GM19397 (cell line): ENCODE data around the gene PARD3.

Experiments
- ATAC-seq: cut with Tn5 transposase; IDR thresholded peaks from one replicate; pipeline ENCODE4 v1.9.1; 2021; ENCODE audit warnings: mild to moderate bottlenecking, moderate library complexity; ENCODE audit not compliant: unreplicated experiment

PARD3 gene

GRCh38 chr10:34181553-34182300, 633.4 kb downstream of the PARD3 start:
- no peak for ATAC-seq

GRCh38 chr10:34180749-34181148, 634.3 kb downstream of the PARD3 start:
- no peak for ATAC-seq

- ATAC-seq, result no peak
These were observed 635.8 kb downstream of the PARD3 start for GRCh38 chr10:34179280-34179679.

GRCh38 chr10:34178756-34179155, 636.3 kb downstream of the PARD3 start:
- no peak for ATAC-seq

GRCh38 chr10:34178196-34178595, 636.9 kb downstream of the PARD3 start:
- no peak for ATAC-seq

GRCh38 chr10:34177445-34177844, 637.7 kb downstream of the PARD3 start:
- no peak for ATAC-seq

- no peak for ATAC-seq
These were observed 638.7 kb downstream of the PARD3 start for GRCh38 chr10:34176351-34176750.

- no peak for ATAC-seq
These were observed 640.0 kb downstream of the PARD3 start for GRCh38 chr10:34175121-34175520.

GRCh38 chr10:34172936-34173533, 642.1 kb downstream of the PARD3 start:
- ATAC-seq, result no peak

- no peak for ATAC-seq
These were observed 643.1 kb downstream of the PARD3 start for GRCh38 chr10:34171957-34172527.

GRCh38 chr10:34169677-34170076, 645.4 kb downstream of the PARD3 start:
- ATAC-seq, result no peak

GRCh38 chr10:34169131-34169530, 646.0 kb downstream of the PARD3 start:
- no peak for ATAC-seq

GRCh38 chr10:34168439-34168838, 646.7 kb downstream of the PARD3 start:
- no peak for ATAC-seq

GRCh38 chr10:34166823-34167222, 648.3 kb downstream of the PARD3 start:
- ATAC-seq, result no peak

- no peak for ATAC-seq
These were observed 648.7 kb downstream of the PARD3 start for GRCh38 chr10:34166354-34166753.

- ATAC-seq, result no peak
These were observed 651.1 kb downstream of the PARD3 start for GRCh38 chr10:34164029-34164428.

GRCh38 chr10:34163075-34163905, 651.8 kb downstream of the PARD3 start:
- no peak for ATAC-seq

GRCh38 chr10:34161777-34162370, 653.2 kb downstream of the PARD3 start:
- ATAC-seq, result no peak

- ATAC-seq, result no peak
These were observed 654.5 kb downstream of the PARD3 start for GRCh38 chr10:34160595-34160994.

GRCh38 chr10:34157501-34157900, 657.6 kb downstream of the PARD3 start:
- ATAC-seq, result no peak
